MV-4-11 (cell line): Measurements from ENCODE around the gene SYNE1.
A peak's percentile ranks its signal among the peaks of the same experiment; 100 is the strongest.
"Not testable (repeated sequence)": the region's sequence is repeated elsewhere in the genome, so short reads cannot be mapped to it uniquely, and the experiment has no call there.

Source experiments
- DNase-seq: peaks from one replicate; lab custom pipeline; 2025; lab: John Stamatoyannopoulos, UW

SYNE1 gene

GRCh38 chr6:152637296-152638047 lies at the start of gene SYNE1:
Gene SYNE1 (minus strand): TSS chr6:152637362. CDS start chr6:152628331, 9,031 bp downstream.
- DNase-seq = no peak

- no peak for DNase-seq
Measured at GRCh38 chr6:152685819-152686218, 48.7 kb upstream of the SYNE1 start.

- DNase-seq = not testable (repeated sequence)
Measured at GRCh38 chr6:152682935-152683334, 45.8 kb upstream of the SYNE1 start.

GRCh38 chr6:152682141-152682540 lies 45.0 kb upstream of the SYNE1 start:
- DNase-seq = no peak

GRCh38 chr6:152680879-152681517 lies 43.8 kb upstream of the SYNE1 start:
- DNase-seq = no peak

- DNase-seq = no peak
Measured at GRCh38 chr6:152680151-152680550, 43.0 kb upstream of the SYNE1 start.

GRCh38 chr6:152673236-152673635 lies 36.1 kb upstream of the SYNE1 start:
- no peak for DNase-seq

GRCh38 chr6:152671171-152671570 lies 34.0 kb upstream of the SYNE1 start:
- DNase-seq = no peak

- no peak for DNase-seq
Measured at GRCh38 chr6:152669895-152670294, 32.7 kb upstream of the SYNE1 start.

GRCh38 chr6:152661776-152662175 lies 24.6 kb upstream of the SYNE1 start:
- DNase-seq = no peak

- no peak for DNase-seq
Measured at GRCh38 chr6:152651986-152652385, 14.8 kb upstream of the SYNE1 start.

- DNase-seq = no peak
Measured at GRCh38 chr6:152648105-152648504, 10.9 kb upstream of the SYNE1 start.

GRCh38 chr6:152646732-152647131 lies 9.6 kb upstream of the SYNE1 start:
- DNase-seq = not testable (repeated sequence)

GRCh38 chr6:152642578-152643375 lies 5.6 kb upstream of the SYNE1 start:
- DNase-seq = no peak

GRCh38 chr6:152636609-152637295 lies 410 bp downstream of the SYNE1 start:
- DNase-seq = no peak

GRCh38 chr6:152636021-152636608 lies 1.0 kb downstream of the SYNE1 start:
- DNase-seq = no peak

- no peak for DNase-seq
Measured at GRCh38 chr6:152634773-152635172, 2.4 kb downstream of the SYNE1 start.

GRCh38 chr6:152632121-152632782 lies 4.9 kb downstream of the SYNE1 start:
- DNase-seq = no peak

GRCh38 chr6:152631376-152631775 lies 5.8 kb downstream of the SYNE1 start:
- no peak for DNase-seq

GRCh38 chr6:152630832-152631231 lies 6.3 kb downstream of the SYNE1 start:
- DNase-seq = no peak

GRCh38 chr6:152625213-152625612 lies 11.9 kb downstream of the SYNE1 start:
- DNase-seq = peak; percentile 9
